ENCODE measurements around the gene PSMB5. TPM values are rescaled to one million over a fixed set of nuclear protein-coding genes. Genes with fewer than 3 reads are reported as not detected.

PSMB5 gene
- total and polyA plus RNA-seq, 2 of the 13 experiments (the other 11 are each of a cell fraction or from before 2014, with no cell fraction given), result 705 to 871 TPM

DNA sequence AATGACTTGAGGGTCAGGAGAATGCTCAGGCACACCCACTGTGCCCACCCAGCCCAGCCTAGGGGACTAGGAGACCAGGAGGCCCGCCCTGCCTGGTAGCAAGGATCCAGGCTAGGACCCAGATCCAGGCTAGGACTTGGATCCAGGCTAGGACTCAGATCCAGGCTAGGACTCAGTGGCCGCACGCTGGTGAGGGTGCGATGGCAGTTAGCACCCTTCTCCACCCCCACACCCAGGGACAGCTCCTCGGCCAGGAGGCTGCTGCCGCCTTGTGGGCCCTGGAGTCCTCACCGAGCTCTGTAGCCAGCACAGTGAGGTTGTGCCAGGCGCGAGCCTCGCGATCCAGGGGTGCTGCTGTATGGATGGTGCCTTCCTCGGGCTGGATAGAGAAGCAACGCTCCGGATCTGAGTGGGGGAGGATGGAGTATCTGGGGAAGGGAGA is 17.5 kb upstream of the PSMB5 start (continued):
- TF ChIP-seq KLF13 (CRISPR knock-in tag; IDR thresholded peaks at IDR 0.05), result no peak
- TF ChIP-seq, protein P1, sequence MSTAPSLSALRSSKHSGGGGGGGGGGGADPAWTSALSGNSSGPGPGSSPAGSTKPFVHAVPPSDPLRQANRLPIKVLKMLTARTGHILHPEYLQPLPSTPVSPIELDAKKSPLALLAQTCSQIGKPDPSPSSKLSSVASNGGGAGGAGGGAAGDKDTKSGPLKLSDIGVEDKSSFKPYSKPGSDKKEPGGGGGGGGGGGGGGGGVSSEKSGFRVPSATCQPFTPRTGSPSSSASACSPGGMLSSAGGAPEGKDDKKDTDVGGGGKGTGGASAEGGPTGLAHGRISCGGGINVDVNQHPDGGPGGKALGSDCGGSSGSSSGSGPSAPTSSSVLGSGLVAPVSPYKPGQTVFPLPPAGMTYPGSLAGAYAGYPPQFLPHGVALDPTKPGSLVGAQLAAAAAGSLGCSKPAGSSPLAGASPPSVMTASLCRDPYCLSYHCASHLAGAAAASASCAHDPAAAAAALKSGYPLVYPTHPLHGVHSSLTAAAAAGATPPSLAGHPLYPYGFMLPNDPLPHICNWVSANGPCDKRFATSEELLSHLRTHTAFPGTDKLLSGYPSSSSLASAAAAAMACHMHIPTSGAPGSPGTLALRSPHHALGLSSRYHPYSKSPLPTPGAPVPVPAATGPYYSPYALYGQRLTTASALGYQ (CRISPR knock-in tag; IDR thresholded peaks at IDR 0.05), result no peak
- TF ChIP-seq, protein P2, sequence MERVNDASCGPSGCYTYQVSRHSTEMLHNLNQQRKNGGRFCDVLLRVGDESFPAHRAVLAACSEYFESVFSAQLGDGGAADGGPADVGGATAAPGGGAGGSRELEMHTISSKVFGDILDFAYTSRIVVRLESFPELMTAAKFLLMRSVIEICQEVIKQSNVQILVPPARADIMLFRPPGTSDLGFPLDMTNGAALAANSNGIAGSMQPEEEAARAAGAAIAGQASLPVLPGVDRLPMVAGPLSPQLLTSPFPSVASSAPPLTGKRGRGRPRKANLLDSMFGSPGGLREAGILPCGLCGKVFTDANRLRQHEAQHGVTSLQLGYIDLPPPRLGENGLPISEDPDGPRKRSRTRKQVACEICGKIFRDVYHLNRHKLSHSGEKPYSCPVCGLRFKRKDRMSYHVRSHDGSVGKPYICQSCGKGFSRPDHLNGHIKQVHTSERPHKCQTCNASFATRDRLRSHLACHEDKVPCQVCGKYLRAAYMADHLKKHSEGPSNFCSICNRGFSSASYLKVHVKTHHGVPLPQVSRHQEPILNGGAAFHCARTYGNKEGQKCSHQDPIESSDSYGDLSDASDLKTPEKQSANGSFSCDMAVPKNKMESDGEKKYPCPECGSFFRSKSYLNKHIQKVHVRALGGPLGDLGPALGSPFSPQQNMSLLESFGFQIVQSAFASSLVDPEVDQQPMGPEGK (CRISPR knock-in tag; IDR thresholded peaks at IDR 0.05), result peak; percentile 62
- TF ChIP-seq, protein P3, sequence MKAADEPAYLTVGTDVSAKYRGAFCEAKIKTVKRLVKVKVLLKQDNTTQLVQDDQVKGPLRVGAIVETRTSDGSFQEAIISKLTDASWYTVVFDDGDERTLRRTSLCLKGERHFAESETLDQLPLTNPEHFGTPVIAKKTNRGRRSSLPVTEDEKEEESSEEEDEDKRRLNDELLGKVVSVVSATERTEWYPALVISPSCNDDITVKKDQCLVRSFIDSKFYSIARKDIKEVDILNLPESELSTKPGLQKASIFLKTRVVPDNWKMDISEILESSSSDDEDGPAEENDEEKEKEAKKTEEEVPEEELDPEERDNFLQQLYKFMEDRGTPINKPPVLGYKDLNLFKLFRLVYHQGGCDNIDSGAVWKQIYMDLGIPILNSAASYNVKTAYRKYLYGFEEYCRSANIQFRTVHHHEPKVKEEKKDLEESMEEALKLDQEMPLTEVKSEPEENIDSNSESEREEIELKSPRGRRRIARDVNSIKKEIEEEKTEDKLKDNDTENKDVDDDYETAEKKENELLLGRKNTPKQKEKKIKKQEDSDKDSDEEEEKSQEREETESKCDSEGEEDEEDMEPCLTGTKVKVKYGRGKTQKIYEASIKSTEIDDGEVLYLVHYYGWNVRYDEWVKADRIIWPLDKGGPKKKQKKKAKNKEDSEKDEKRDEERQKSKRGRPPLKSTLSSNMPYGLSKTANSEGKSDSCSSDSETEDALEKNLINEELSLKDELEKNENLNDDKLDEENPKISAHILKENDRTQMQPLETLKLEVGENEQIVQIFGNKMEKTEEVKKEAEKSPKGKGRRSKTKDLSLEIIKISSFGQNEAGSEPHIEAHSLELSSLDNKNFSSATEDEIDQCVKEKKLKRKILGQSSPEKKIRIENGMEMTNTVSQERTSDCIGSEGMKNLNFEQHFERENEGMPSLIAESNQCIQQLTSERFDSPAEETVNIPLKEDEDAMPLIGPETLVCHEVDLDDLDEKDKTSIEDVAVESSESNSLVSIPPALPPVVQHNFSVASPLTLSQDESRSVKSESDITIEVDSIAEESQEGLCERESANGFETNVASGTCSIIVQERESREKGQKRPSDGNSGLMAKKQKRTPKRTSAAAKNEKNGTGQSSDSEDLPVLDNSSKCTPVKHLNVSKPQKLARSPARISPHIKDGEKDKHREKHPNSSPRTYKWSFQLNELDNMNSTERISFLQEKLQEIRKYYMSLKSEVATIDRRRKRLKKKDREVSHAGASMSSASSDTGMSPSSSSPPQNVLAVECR (CRISPR knock-in tag; IDR thresholded peaks at IDR 0.05; ENCODE audit: borderline replicate concordance), result 0 out of 2 replicates have a peak, but pooled peaks have one; percentile 34
- no peak for TF ChIP-seq ZNF773 (CRISPR knock-in tag; IDR thresholded peaks at IDR 0.05; ENCODE audit: borderline replicate concordance)
- TF ChIP-seq, protein P4, sequence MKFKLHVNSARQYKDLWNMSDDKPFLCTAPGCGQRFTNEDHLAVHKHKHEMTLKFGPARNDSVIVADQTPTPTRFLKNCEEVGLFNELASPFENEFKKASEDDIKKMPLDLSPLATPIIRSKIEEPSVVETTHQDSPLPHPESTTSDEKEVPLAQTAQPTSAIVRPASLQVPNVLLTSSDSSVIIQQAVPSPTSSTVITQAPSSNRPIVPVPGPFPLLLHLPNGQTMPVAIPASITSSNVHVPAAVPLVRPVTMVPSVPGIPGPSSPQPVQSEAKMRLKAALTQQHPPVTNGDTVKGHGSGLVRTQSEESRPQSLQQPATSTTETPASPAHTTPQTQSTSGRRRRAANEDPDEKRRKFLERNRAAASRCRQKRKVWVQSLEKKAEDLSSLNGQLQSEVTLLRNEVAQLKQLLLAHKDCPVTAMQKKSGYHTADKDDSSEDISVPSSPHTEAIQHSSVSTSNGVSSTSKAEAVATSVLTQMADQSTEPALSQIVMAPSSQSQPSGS (CRISPR knock-in tag; IDR thresholded peaks at IDR 0.05), result no peak
- TF ChIP-seq POLR2AphosphoS2 (IDR thresholded peaks at IDR 0.05; ENCODE audit: low read depth, low read length), result no peak
- peak; percentile 96 for TF ChIP-seq STAG1 (CRISPR knock-in tag; IDR thresholded peaks at IDR 0.05)
- TF ChIP-seq ZNF619 (CRISPR knock-in tag; IDR thresholded peaks at IDR 0.05), result 0 out of 2 replicates have a peak, but pooled peaks have one; percentile 13
- peak; percentile 10; the same call in 1 of the 2 replicates for TF ChIP-seq ZNF350 (CRISPR knock-in tag; IDR thresholded peaks at IDR 0.05; ENCODE audit: borderline replicate concordance, low read depth)
- TF ChIP-seq, protein P5, sequence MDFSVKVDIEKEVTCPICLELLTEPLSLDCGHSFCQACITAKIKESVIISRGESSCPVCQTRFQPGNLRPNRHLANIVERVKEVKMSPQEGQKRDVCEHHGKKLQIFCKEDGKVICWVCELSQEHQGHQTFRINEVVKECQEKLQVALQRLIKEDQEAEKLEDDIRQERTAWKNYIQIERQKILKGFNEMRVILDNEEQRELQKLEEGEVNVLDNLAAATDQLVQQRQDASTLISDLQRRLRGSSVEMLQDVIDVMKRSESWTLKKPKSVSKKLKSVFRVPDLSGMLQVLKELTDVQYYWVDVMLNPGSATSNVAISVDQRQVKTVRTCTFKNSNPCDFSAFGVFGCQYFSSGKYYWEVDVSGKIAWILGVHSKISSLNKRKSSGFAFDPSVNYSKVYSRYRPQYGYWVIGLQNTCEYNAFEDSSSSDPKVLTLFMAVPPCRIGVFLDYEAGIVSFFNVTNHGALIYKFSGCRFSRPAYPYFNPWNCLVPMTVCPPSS (IDR thresholded peaks at IDR 0.05), result no peak
- no peak for TF ChIP-seq ZNF446 (CRISPR knock-in tag; IDR thresholded peaks at IDR 0.05)
- TF ChIP-seq ZNF614 (CRISPR knock-in tag; IDR thresholded peaks at IDR 0.05; ENCODE audit: borderline replicate concordance), result peak; percentile 13; the same call in 1 of the 2 replicates
- TF ChIP-seq, protein P6, sequence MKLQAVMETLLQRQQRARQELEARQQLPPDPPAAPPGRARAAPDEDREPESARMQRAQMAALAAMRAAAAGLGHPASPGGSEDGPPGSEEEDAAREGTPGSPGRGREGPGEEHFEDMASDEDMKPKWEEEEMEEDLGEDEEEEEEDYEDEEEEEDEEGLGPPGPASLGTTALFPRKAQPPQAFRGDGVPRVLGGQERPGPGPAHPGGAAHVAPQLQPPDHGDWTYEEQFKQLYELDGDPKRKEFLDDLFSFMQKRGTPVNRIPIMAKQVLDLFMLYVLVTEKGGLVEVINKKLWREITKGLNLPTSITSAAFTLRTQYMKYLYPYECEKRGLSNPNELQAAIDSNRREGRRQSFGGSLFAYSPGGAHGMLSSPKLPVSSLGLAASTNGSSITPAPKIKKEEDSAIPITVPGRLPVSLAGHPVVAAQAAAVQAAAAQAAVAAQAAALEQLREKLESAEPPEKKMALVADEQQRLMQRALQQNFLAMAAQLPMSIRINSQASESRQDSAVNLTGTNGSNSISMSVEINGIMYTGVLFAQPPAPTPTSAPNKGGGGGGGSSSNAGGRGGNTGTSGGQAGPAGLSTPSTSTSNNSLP (IDR thresholded peaks at IDR 0.05; ENCODE audit: low read depth, low read length), result no peak
- TF ChIP-seq, protein P7, sequence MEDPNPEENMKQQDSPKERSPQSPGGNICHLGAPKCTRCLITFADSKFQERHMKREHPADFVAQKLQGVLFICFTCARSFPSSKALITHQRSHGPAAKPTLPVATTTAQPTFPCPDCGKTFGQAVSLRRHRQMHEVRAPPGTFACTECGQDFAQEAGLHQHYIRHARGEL (CRISPR knock-in tag; IDR thresholded peaks at IDR 0.05), result no peak
- TF ChIP-seq ZNF263 (CRISPR knock-in tag; IDR thresholded peaks at IDR 0.05), result 0 out of 2 replicates have a peak, but pooled peaks have one; percentile 56
